Measurements from ENCODE around the gene NAGLU. TPM values are rescaled to one million over a fixed set of nuclear protein-coding genes. Genes with fewer than 3 reads are reported as not detected.

NAGLU gene
- total and polyA plus RNA-seq, 2 of the 13 experiments (the other 11 are each of a cell fraction or from before 2014, with no cell fraction given) = 28.2 to 40.1 TPM

DNA sequence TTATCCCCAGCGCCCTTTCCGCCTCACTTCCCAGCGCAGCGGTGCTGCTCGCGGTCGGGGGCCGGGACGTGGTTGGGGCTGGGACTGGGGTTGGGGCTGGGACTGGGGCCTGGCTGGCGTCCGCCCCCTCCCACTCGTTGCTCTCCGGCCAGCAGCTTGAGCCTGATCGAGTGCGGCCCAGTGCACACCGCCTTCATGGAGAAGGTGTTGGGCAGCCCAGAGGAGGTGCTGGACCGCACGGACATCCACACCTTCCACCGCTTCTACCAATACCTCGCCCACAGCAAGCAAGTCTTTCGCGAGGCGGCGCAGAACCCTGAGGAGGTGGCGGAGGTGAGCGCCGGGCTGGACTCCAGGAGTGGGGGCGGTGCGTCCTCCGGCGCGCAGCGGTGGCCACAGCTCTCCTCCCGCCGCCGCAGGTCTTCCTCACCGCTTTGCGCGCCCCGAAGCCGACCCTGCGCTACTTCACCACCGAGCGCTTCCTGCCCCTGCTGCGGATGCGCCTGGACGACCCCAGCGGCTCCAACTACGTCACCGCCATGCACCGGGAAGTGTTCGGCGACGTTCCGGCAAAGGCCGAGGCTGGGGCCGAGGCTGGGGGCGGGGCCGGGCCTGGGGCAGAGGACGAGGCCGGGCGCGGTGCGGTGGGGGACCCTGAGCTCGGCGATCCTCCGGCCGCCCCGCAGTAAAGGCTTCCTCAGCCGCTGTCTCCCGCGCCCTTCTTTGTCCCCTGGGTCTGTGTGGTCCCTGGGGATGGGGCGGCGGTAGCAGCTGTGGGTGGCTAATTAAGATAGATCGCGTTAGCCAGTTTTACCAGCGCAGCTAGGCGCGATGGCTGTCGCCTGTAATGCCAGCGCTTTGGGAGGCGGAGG lies 18.4 kb downstream of the NAGLU start (continued):
- TF ChIP-seq GABPA (IDR thresholded peaks at IDR 0.05; ENCODE audit: low read depth, low read length) (peak; percentile 83), GABPA (CRISPR knock-in tag; IDR thresholded peaks at IDR 0.05; ENCODE audit: low read depth) (peak; percentile 90), ZNF263 (CRISPR knock-in tag; IDR thresholded peaks at IDR 0.05) (peak; percentile 73), PHB2 (IDR thresholded peaks at IDR 0.05; ENCODE audit: partially characterized antibody) (no peak), U2AF2 (IDR thresholded peaks at IDR 0.05; ENCODE audit: low read depth, low read length) (no peak), NFIB (CRISPR knock-in tag; IDR thresholded peaks at IDR 0.05; ENCODE audit: borderline replicate concordance) (no peak), POLR2AphosphoS2 (IDR thresholded peaks at IDR 0.05; ENCODE audit: low read depth, low read length) (0 out of 2 replicates have a peak, but pooled peaks have one; percentile 46), ZNF776 (CRISPR knock-in tag; IDR thresholded peaks at IDR 0.05) (peak; percentile 89; the same call in 1 of the 2 replicates), PLRG1 (conservative IDR thresholded peaks at IDR 0.05) (no peak), ZNF292 (CRISPR knock-in tag; IDR thresholded peaks at IDR 0.05; ENCODE audit: borderline replicate concordance, low read depth) (peak; percentile 39; the same call in 1 of the 2 replicates), FOXK1 (CRISPR knock-in tag; IDR thresholded peaks at IDR 0.05; ENCODE audit: borderline replicate concordance, low read depth) (peak; percentile 82; the same call in 1 of the 2 replicates), ZNF136 (CRISPR knock-in tag; IDR thresholded peaks at IDR 0.05; ENCODE audit: low read depth) (0 out of 2 replicates have a peak, but pooled peaks have one; percentile 35), ZNF138 (CRISPR knock-in tag; IDR thresholded peaks at IDR 0.05; ENCODE audit: low read depth) (peak; percentile 89)
- TF ChIP-seq, protein P1, sequence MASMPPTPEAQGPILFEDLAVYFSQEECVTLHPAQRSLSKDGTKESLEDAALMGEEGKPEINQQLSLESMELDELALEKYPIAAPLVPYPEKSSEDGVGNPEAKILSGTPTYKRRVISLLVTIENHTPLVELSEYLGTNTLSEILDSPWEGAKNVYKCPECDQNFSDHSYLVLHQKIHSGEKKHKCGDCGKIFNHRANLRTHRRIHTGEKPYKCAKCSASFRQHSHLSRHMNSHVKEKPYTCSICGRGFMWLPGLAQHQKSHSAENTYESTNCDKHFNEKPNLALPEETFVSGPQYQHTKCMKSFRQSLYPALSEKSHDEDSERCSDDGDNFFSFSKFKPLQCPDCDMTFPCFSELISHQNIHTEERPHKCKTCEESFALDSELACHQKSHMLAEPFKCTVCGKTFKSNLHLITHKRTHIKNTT (CRISPR knock-in tag; IDR thresholded peaks at IDR 0.05) = 0 out of 2 replicates have a peak, but pooled peaks have one; percentile 66
- TF ChIP-seq, protein P2, sequence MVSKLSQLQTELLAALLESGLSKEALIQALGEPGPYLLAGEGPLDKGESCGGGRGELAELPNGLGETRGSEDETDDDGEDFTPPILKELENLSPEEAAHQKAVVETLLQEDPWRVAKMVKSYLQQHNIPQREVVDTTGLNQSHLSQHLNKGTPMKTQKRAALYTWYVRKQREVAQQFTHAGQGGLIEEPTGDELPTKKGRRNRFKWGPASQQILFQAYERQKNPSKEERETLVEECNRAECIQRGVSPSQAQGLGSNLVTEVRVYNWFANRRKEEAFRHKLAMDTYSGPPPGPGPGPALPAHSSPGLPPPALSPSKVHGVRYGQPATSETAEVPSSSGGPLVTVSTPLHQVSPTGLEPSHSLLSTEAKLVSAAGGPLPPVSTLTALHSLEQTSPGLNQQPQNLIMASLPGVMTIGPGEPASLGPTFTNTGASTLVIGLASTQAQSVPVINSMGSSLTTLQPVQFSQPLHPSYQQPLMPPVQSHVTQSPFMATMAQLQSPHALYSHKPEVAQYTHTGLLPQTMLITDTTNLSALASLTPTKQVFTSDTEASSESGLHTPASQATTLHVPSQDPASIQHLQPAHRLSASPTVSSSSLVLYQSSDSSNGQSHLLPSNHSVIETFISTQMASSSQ (IDR thresholded peaks at IDR 0.05; ENCODE audit: low read depth) = no peak
- TF ChIP-seq, protein P2 (CRISPR knock-in tag; IDR thresholded peaks at IDR 0.05; ENCODE audit: borderline replicate concordance) = peak; percentile 83
- TF ChIP-seq, protein P3, sequence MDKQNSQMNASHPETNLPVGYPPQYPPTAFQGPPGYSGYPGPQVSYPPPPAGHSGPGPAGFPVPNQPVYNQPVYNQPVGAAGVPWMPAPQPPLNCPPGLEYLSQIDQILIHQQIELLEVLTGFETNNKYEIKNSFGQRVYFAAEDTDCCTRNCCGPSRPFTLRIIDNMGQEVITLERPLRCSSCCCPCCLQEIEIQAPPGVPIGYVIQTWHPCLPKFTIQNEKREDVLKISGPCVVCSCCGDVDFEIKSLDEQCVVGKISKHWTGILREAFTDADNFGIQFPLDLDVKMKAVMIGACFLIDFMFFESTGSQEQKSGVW (CRISPR knock-in tag; IDR thresholded peaks at IDR 0.05; ENCODE audit: borderline replicate concordance) = no peak
- TF ChIP-seq, protein P4, sequence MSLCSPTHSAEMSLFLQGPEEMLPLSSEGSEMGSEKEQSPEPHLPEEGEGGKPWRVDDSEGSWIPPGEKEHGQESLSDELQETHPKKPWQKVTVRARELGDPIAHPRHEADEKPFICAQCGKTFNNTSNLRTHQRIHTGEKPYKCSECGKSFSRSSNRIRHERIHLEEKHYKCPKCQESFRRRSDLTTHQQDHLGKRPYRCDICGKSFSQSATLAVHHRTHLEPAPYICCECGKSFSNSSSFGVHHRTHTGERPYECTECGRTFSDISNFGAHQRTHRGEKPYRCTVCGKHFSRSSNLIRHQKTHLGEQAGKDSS (CRISPR knock-in tag; IDR thresholded peaks at IDR 0.05; ENCODE audit: borderline replicate concordance, low read depth) = peak; percentile 59; the same call in 1 of the 2 replicates
- TF ChIP-seq, protein P5, sequence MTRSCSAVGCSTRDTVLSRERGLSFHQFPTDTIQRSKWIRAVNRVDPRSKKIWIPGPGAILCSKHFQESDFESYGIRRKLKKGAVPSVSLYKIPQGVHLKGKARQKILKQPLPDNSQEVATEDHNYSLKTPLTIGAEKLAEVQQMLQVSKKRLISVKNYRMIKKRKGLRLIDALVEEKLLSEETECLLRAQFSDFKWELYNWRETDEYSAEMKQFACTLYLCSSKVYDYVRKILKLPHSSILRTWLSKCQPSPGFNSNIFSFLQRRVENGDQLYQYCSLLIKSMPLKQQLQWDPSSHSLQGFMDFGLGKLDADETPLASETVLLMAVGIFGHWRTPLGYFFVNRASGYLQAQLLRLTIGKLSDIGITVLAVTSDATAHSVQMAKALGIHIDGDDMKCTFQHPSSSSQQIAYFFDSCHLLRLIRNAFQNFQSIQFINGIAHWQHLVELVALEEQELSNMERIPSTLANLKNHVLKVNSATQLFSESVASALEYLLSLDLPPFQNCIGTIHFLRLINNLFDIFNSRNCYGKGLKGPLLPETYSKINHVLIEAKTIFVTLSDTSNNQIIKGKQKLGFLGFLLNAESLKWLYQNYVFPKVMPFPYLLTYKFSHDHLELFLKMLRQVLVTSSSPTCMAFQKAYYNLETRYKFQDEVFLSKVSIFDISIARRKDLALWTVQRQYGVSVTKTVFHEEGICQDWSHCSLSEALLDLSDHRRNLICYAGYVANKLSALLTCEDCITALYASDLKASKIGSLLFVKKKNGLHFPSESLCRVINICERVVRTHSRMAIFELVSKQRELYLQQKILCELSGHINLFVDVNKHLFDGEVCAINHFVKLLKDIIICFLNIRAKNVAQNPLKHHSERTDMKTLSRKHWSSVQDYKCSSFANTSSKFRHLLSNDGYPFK (CRISPR knock-in tag; IDR thresholded peaks at IDR 0.05; ENCODE audit: borderline replicate concordance) = peak; percentile 70; the same call in 1 of the 2 replicates

Data from HepG2 (cell line).